ENCODE measurements around the gene NAA38.
"Not testable (repeated sequence)": the region's sequence is repeated elsewhere in the genome, so short reads cannot be mapped to it uniquely, and the experiment has no call there.

NAA38 gene

GRCh38 chr17:7882629-7883028 lies 25.3 kb upstream of the NAA38 start:
- DNase-seq, result no peak

GRCh38 chr17:7882068-7882467 lies 24.7 kb upstream of the NAA38 start:
- DNase-seq, result no peak

- peak in 23 of 58 donors; percentile 14 to 66 (median 39) for DNase-seq
These were observed 24.1 kb upstream of the NAA38 start for GRCh38 chr17:7881276-7882054.

GRCh38 chr17:7880076-7880868 lies 22.9 kb upstream of the NAA38 start:
- DNase-seq, result no peak

GRCh38 chr17:7878234-7878633 lies 20.9 kb upstream of the NAA38 start:
- no peak for DNase-seq

GRCh38 chr17:7875804-7876370 lies 18.5 kb upstream of the NAA38 start:
- no peak for DNase-seq

GRCh38 chr17:7873051-7873450 lies 15.7 kb upstream of the NAA38 start:
- no peak for DNase-seq

GRCh38 chr17:7867881-7868329 lies 10.5 kb upstream of the NAA38 start:
- no peak for DNase-seq

- DNase-seq, result no peak
These were observed 7.8 kb upstream of the NAA38 start for GRCh38 chr17:7864995-7865650.

- not testable (repeated sequence) for DNase-seq
These were observed 7.0 kb upstream of the NAA38 start for GRCh38 chr17:7864384-7864783.

- peak in 8 of 58 donors; percentile 15 to 62 (median 39) for DNase-seq
These were observed 5.5 kb upstream of the NAA38 start for GRCh38 chr17:7862692-7863437.

GRCh38 chr17:7859028-7859427 lies 1.7 kb upstream of the NAA38 start:
- no peak for DNase-seq

GRCh38 chr17:7858522-7858810 lies 1.1 kb upstream of the NAA38 start:
- DNase-seq, result peak in 7 of 58 donors; percentile 34 to 65 (median 51)

- DNase-seq, result peak in 57 of 58 donors; percentile 68 to 97 (median 90)
These were observed 558 bp upstream of the NAA38 start, which contains the start of gene CYB5D1 for GRCh38 chr17:7857713-7858521. TSS of gene CYB5D1 (plus strand) at chr17:7858003. CDS start at chr17:7858135, 132 bp downstream.

- DNase-seq, result no peak
These were observed 1.1 kb downstream of the NAA38 start for GRCh38 chr17:7856011-7856810.

GRCh38 chr17:7855660-7856010 lies 1.7 kb downstream of the NAA38 start:
- no peak for DNase-seq

GRCh38 chr17:7854851-7855659 lies 2.3 kb downstream of the NAA38 start, which contains the start of gene TMEM88:
TSS of gene TMEM88 (plus strand) at chr17:7855066. CDS start at chr17:7855075, 9 bp downstream.
- no peak for DNase-seq
